ENCODE data around the gene TPBGL.

GRCh38 chr11:75268626-75269366 is 28.2 kb downstream of the TPBGL start:
- no peak for TF ChIP-seq REST (IDR thresholded peaks at IDR 0.05; ENCODE audit: low read depth, low read length)
- TF ChIP-seq TAF1 (IDR thresholded peaks at IDR 0.05; ENCODE audit: borderline replicate concordance, low read depth, low read length): no peak
- TF ChIP-seq, protein P1, sequence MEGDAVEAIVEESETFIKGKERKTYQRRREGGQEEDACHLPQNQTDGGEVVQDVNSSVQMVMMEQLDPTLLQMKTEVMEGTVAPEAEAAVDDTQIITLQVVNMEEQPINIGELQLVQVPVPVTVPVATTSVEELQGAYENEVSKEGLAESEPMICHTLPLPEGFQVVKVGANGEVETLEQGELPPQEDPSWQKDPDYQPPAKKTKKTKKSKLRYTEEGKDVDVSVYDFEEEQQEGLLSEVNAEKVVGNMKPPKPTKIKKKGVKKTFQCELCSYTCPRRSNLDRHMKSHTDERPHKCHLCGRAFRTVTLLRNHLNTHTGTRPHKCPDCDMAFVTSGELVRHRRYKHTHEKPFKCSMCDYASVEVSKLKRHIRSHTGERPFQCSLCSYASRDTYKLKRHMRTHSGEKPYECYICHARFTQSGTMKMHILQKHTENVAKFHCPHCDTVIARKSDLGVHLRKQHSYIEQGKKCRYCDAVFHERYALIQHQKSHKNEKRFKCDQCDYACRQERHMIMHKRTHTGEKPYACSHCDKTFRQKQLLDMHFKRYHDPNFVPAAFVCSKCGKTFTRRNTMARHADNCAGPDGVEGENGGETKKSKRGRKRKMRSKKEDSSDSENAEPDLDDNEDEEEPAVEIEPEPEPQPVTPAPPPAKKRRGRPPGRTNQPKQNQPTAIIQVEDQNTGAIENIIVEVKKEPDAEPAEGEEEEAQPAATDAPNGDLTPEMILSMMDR (IDR thresholded peaks at IDR 0.05): no peak
- no peak for TF ChIP-seq SIN3A (IDR thresholded peaks at IDR 0.05; ENCODE audit: borderline replicate concordance, low read depth, low read length)
- no peak for TF ChIP-seq NRF1 (IDR thresholded peaks at IDR 0.05; ENCODE audit: low read depth, low read length)
- no peak for TF ChIP-seq TEAD4 (IDR thresholded peaks at IDR 0.05; ENCODE audit: borderline replicate concordance, insufficient read depth)
